Fibroblast of lung (primary cell): ENCODE data around the gene CCDC158. TPM values are rescaled to one million over a fixed set of nuclear protein-coding genes. Genes with fewer than 3 reads are reported as not detected.
"Not testable (repeated sequence)": the region's sequence is repeated elsewhere in the genome, so short reads cannot be mapped to it uniquely, and the experiment has no call there.

ENCODE experiments used
- DNase-seq, 2 donors: peaks; one replicate each; pipeline versions ENCODE4 v3.0.0 to v3.0.0-alpha.2; 2010; ENCODE audit warnings: low read depth in 2 of 2
- H2AFZ ChIP-seq: 2 replicates; pipeline ENCODE4 v1.5.1; 2012; ENCODE audit warnings: low read length, control low read depth, inconsistent platforms
- H3K27ac ChIP-seq: 2 replicates; pipeline ENCODE4 v1.5.1; 2011; ENCODE audit warnings: low read length, control low read depth; ENCODE audit not compliant: insufficient read depth
- H3K27me3 ChIP-seq: 2 replicates; pipeline ENCODE4 v1.5.1; 2011; ENCODE audit warnings: mild to moderate bottlenecking, low read length; ENCODE audit not compliant: control insufficient read depth, insufficient read depth
- H3K36me3 ChIP-seq: 2 replicates; pipeline ENCODE4 v1.5.1; 2011; ENCODE audit warnings: low read length; ENCODE audit not compliant: control insufficient read depth, insufficient read depth
- H3K4me1 ChIP-seq: 2 replicates; pipeline ENCODE4 v1.5.1; 2011; ENCODE audit warnings: low read length; ENCODE audit not compliant: control insufficient read depth, insufficient read depth; ENCODE audit errors: extremely low read depth
- H3K4me2 ChIP-seq: 2 replicates; pipeline ENCODE4 v1.5.1; 2011; ENCODE audit warnings: low read length, control low read depth; ENCODE audit not compliant: insufficient read depth; ENCODE audit errors: extremely low read depth
- H3K4me3 ChIP-seq, 4 experiments: fragments of 200-600 bp in 1 of 4; sonication (generic) in 1 of 4; replicated peaks in 1 of 4; 2 replicates each; pipeline ENCODE4 v1.5.1; 2011 to 2016; ENCODE audit warnings: low read length in 4 of 4, low read depth in 3 of 4, mild to moderate bottlenecking in 3 of 4, control low read depth in 2 of 4, inconsistent platforms in 1 of 4, mixed read lengths in 1 of 4; ENCODE audit not compliant: insufficient read depth in 1 of 4; ENCODE audit errors: control extremely low read depth in 1 of 4
- H3K79me2 ChIP-seq: 2 replicates; pipeline ENCODE4 v1.5.1; 2012; ENCODE audit warnings: mild to moderate bottlenecking, low read length, inconsistent platforms; ENCODE audit not compliant: control insufficient read depth, insufficient read depth
- H3K9ac ChIP-seq: 2 replicates; pipeline ENCODE4 v1.5.1; 2011; ENCODE audit warnings: mild to moderate bottlenecking, low read length, control low read depth; ENCODE audit not compliant: insufficient read depth
- H3K9me3 ChIP-seq: 2 replicates; pipeline ENCODE4 v1.5.1; 2012; ENCODE audit warnings: low read depth, low read length; ENCODE audit not compliant: control insufficient read depth, insufficient read depth
- H4K20me1 ChIP-seq: 2 replicates; pipeline ENCODE4 v1.5.1; 2011; ENCODE audit warnings: low read length; ENCODE audit not compliant: control insufficient read depth, insufficient read depth; ENCODE audit errors: extremely low read depth
- EZH2 ChIP-seq: IDR thresholded peaks from 2 replicates; pipeline ENCODE4 v1.5.1; 2012; ENCODE audit warnings: low read length, control low read depth, mild to moderate bottlenecking; ENCODE audit errors: missing control alignments
- polyA plus RNA-seq, 2 donors: library from polyadenylated mRNA; depleted of rRNA in 1 of 2; stranded (reverse) in 1 of 2; unstranded in 1 of 2; fragments of >200 nt; gene quantifications; 2 replicates each; pipeline ENCODE4 v1.2.1, GENCODE V29; 2011 to 2012; ENCODE audit warnings: missing spikeins in 1 of 2
- total RNA-seq: library from RNA; depleted of rRNA; stranded (reverse); fragments of >200 nt; gene quantifications from 2 replicates; pipeline ENCODE4 v1.2.1, GENCODE V29; 2014
- TF ChIP-seq, protein P1 (sequence below), 2 donors: IDR thresholded peaks in 1 of 2; conservative IDR thresholded peaks in 1 of 2; 1 replicate in 1 of 2; 2 replicates in 1 of 2; pipeline ENCODE4 v1.5.1; 2011 to 2012; ENCODE audit warnings: low read length in 2 of 2, control low read depth in 1 of 2, inconsistent platforms in 1 of 2, low read depth in 1 of 2, mild to moderate bottlenecking in 1 of 2

CCDC158 gene
- total and polyA plus RNA-seq, 2 donors (not counting 1 experiment from before 2014, with no cell fraction given): 0.15 to 1.5 TPM

DNA sequence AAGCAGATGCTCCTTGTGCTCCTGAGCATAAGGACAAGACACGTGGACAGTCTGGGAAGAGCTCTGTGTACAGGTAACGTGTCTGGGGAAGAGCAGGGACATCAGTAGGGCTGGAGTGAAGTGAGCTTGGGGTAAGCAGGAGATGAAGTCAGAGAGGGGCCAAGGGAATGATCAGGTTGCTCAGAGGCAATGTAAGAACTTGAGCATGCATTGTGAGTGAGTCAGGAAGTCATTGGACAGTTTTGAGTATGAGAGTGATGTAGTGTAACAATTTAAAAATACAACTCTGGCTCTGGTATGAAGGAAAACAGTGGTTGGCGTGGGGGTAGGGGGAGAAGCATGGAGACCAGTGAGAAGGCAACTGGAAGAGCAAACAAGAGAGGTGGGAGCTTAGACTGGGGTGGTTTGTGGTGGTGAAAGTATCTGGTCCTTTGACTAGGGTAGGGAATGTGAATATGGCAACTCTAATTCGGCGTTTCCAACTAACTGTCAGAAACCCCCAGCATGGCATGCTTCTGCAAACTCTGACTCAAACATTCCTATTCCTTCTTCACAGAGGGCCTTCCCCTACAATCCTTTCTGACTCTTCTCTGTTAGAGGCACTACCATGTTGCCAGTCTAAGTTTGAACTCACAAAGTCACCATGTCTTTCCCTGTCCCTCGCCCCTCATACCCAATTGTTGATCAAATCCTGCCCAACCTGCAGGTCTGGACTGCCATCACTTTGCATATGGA is 57.2 kb downstream of the CCDC158 start:
- Histone ChIP-seq H3K9me3 (no peaks in the 10 kb centered on the region), H3K4me3 (no peak overlapping the region), H3K9ac (no peak overlapping the region), H3K79me2 (no peaks in the 10 kb centered on the region), H4K20me1 (no peaks in the 10 kb centered on the region), H3K36me3 (no peaks in the 10 kb centered on the region), H3K4me2 (no peak overlapping the region), H3K27me3 (no peaks in the 10 kb centered on the region), H2AFZ (no peak overlapping the region), H3K27ac (no peak overlapping the region), H3K4me1 (no peaks in the 10 kb centered on the region)
- peak in 1 of 2 donors; percentile 58 for DNase-seq
- no peak for TF ChIP-seq EZH2
- TF ChIP-seq, protein P1, sequence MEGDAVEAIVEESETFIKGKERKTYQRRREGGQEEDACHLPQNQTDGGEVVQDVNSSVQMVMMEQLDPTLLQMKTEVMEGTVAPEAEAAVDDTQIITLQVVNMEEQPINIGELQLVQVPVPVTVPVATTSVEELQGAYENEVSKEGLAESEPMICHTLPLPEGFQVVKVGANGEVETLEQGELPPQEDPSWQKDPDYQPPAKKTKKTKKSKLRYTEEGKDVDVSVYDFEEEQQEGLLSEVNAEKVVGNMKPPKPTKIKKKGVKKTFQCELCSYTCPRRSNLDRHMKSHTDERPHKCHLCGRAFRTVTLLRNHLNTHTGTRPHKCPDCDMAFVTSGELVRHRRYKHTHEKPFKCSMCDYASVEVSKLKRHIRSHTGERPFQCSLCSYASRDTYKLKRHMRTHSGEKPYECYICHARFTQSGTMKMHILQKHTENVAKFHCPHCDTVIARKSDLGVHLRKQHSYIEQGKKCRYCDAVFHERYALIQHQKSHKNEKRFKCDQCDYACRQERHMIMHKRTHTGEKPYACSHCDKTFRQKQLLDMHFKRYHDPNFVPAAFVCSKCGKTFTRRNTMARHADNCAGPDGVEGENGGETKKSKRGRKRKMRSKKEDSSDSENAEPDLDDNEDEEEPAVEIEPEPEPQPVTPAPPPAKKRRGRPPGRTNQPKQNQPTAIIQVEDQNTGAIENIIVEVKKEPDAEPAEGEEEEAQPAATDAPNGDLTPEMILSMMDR (conservative IDR thresholded peaks at IDR 0.05 in 1 of 2, IDR thresholded peaks at IDR 0.05 in 1 of 2; ENCODE audit: low read depth in 1 of 2, low read length in 2 of 2): no peak

DNA sequence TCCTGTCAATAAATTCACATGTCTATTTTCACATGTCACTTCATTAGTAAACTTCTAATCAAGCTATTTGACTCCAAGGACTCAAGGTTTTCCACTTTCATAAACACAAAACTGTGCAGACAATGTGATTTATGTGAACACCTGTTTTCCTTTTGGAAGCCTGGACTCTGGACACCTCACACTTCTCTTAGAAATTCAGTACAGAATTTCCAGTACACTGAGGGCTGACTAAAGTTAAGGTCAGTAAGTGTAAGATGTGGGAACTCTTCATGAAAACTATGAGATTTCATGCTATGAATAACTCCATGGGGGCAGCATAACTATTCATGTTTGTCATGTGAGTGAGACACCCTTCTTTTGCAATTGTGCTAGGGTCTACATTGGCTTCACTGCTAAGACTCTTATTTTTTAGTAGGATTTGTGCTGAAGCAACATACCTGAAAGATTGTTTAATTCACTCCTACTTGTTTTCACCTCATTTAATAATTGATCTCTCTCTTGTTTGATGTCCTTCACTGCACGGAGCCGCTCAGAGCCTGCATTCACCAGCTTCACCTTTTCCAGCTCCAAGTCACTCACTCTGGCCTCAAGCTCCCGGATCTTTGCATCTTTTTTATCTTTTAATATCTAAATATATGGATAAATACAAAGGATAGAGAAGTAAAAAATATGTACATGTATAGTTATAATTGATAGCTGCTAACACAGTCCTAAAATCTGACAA is 59.1 kb downstream of the CCDC158 start:
- no peaks in the 10 kb centered on the region for H3K79me2 ChIP-seq
- H3K27ac ChIP-seq: no peak overlapping the region
- no peak overlapping the region for H2AFZ ChIP-seq
- H3K4me1 ChIP-seq: no peaks in the 10 kb centered on the region
- H3K4me2 ChIP-seq: no peak overlapping the region
- no peak for DNase-seq
- no peaks in the 10 kb centered on the region for H3K27me3 ChIP-seq
- H3K9ac ChIP-seq: no peak overlapping the region
- TF ChIP-seq, protein P1 (conservative IDR thresholded peaks at IDR 0.05 in 1 of 2, IDR thresholded peaks at IDR 0.05 in 1 of 2; ENCODE audit: low read depth in 1 of 2, low read length in 2 of 2): no peak
- TF ChIP-seq EZH2: no peak
- H4K20me1 ChIP-seq: no peaks in the 10 kb centered on the region
- H3K9me3 ChIP-seq: no peaks in the 10 kb centered on the region
- H3K4me3 ChIP-seq: no peak overlapping the region
- H3K36me3 ChIP-seq: no peaks in the 10 kb centered on the region

DNA sequence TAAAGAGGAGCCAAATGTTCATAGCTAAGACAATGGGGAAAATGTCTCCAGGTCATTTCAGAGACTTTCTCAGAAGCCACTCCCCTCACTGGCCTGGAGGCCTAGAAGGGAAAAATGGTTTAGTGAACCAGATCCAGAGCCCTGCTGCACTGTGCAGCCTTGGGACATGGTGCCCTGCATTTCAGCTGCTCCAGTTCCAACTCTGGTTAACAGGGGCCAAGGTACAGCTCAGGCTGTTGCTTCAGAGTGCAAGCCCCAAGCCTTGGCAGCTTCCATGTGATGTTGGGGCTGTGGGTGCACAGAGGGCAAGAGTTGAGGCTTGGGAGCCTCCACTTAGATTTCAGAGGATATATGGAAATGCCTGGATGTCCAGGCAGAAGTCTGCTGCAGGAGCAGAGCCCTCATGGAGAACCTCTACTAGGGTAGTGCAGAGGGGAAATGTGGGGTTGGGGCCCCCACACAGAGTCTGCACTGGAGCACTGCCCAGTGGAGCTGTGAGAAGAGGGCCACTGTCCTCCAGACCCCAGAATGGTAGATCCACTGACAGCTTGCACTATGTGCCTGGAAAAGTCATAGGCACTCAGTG is 61.0 kb downstream of the CCDC158 start:
- not testable (repeated sequence) for H3K9ac ChIP-seq

More for the DNA sequence above, 61.0 kb downstream of the CCDC158 start:
- H4K20me1 ChIP-seq, H3K4me2 ChIP-seq, H3K27ac ChIP-seq, H3K79me2 ChIP-seq, H3K4me1 ChIP-seq, H3K4me3 ChIP-seq, H2AFZ ChIP-seq, DNase-seq, H3K27me3 ChIP-seq, H3K36me3 ChIP-seq, H3K9me3 ChIP-seq: not testable (repeated sequence)
